ENCODE data around the gene TRMT10B. TPM values are rescaled to one million over a fixed set of nuclear protein-coding genes. Genes with fewer than 3 reads are reported as not detected.
A peak's percentile ranks its signal among the peaks of the same experiment; 100 is the strongest.
"Not testable (repeated sequence)": the region's sequence is repeated elsewhere in the genome, so short reads cannot be mapped to it uniquely, and the experiment has no call there.

The TRMT10B gene
- total RNA-seq, 1 donor from 2014 or later: 18.0 TPM

DNA sequence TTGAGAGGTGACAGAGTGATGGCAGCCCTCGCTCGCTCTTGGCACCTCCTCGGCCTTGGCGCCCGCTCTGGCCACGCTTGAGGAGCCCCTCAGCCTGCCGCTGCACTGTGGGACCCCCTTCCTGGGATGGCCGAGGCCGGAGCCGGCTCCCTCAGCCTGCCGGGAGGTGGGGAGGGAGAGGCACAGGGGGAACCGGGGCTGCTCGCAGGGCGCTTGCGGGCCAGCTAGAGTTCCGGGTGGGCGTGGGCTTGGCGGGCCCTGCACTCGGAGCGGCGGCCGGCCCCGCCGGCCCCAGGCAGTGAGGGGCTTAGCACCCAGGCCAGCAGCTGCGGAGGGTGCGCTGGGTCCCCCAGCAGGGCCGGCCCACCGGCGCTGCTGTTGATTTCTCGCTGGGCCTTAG is 1.9 kb upstream of the TRMT10B start:
- not testable (repeated sequence) for DNase-seq (ENCODE audit: low spot score)

DNA sequence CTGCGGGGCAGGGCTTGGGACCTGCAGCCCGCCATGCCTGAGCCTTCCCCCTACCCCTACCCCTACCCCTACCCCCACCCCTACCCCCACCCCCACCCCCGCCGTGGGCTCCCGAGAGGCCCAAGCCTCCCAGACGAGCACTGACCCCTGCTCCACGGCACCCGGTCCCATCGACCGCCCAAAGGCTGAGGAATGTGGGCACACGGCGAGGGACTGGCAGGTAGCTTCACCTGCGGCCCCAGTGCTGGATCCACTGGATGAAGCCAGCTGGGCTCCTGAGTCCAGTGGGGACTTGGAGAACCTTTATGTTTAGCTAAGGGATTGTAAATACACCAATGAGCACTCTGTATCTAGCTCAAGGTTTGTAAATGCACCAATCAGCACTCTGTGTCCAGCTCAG is 1.5 kb upstream of the TRMT10B start:
- not testable (repeated sequence) for DNase-seq (ENCODE audit: low spot score)

- DNase-seq (ENCODE audit: low spot score): no peak
Observed at GRCh38 chr9:37752642-37753488, 740 bp upstream of the TRMT10B start.

DNA sequence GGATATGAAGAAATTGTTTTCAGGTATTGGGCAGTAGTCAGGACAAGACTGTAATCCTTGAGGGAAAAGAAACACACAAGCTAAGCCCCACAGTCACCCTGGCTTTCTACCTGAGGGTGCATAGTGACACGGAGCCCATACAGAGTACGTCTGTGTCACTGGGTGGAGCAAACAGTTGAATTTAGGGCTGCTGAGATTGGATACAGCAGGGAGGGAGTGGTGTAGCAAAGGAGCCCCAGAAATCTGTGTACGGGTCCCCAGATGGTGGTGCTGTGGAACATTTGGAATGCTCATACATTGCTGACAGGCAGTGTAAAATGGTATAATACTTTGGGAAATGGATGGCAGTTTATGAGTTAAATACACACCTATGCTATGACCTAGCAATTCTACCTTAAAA is 5.1 kb downstream of the TRMT10B start:
- no peak for DNase-seq (ENCODE audit: low spot score)

DNA sequence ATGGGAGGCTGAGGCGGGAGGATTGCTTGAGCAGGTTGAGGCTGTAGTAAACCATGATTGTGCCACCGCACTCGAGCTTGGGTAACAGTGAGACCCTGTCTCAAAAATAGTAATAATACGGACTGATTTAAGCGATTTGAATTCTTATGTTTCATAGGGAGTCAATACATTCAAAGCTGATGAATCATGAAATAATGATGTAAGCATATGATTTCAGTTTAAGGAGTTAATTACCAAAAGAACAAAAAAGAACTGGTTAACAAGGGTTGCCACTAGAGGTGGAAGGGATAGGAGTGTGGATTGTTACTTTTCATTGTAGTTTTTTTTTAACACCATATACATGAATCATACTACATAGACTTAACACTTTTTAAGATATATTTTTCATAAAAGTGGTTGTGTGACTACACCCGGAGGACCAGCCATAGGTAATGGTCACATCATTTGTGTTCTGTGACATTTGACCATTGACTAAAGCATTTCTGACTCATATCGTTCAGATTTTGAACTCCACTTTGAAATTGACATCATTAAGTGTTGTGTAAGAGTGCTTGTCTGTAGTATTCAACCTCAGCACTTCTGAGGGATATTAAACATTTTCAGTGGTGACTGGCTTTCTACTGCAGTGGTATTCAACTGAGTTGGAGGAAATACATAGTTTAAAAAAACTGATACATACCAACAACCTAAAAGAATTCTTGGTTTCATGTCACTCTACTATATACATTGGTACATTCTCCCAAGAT is 7.0 kb downstream of the TRMT10B start:
- no peak for DNase-seq (ENCODE audit: low spot score)

- DNase-seq (ENCODE audit: low spot score): no peak
Observed at GRCh38 chr9:37761511-37761910, 7.9 kb downstream of the TRMT10B start.

GRCh38 chr9:37765263-37765662 is 11.7 kb downstream of the TRMT10B start:
- not testable (repeated sequence) for DNase-seq (ENCODE audit: low spot score)

GRCh38 chr9:37769306-37769705 is 15.7 kb downstream of the TRMT10B start:
- no peak for DNase-seq (ENCODE audit: low spot score)

GRCh38 chr9:37769995-37770394 is 16.4 kb downstream of the TRMT10B start:
- DNase-seq (ENCODE audit: low spot score): no peak

DNA sequence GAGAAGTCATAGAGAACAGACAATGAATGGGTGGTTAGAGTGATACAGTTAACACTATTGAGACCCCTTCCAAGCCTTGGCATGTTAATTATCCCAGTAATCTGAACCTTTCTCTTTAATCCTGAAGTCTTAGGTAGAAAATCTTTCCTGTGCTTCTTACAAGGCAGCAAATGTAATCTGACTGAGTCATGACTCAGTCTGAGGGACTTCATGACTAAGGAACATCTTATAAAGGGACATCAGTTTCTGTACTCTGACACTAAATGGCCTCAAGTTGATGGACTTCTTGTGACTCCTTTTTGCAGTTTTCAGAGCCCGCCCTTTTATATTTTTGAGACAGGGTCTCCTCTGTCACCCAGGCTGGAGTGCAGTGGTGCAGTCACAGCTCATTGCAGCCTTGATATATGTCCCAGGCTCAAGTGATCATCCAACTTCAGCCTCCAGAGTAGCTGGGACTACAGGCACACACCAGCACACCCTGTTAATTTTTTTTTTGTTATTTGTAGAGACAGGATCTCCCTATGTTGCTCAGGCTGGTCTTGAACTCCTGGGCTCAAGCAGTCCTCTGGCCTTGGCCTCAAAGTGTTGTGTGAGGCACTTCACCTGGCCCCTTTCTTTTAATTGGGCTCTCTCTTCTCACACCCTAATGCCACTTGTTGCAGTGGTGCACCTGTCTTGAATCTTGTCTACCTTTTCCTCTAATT is 21.8 kb downstream of the TRMT10B start:
- no peak for DNase-seq (ENCODE audit: low spot score)

- DNase-seq (ENCODE audit: low spot score): no peak
Observed at GRCh38 chr9:37776328-37776727, 22.7 kb downstream of the TRMT10B start.

DNA sequence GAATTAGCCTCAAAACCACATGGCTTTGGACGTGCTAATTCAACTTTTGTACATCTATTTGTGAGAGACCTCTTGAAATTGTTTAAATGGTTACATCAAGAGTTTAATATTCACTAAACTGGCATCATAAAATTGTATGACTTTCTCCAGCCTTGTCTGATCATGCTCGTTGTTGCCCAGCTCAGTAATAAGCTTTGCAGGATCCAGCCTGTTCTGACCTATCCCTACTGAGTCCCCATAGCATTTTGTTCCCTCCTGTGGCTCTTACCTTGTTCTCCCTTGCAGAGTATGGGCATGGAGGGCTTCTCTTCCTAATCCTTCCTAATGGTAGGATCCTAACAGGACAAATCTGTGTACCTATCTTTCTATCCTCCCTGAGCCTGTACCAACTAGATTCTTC is 24.9 kb downstream of the TRMT10B start:
- DNase-seq (ENCODE audit: low spot score): no peak

GRCh38 chr9:37784291-37784615 is 30.6 kb downstream of the TRMT10B start:
- no peak for DNase-seq (ENCODE audit: low spot score)

GRCh38 chr9:37784616-37785483 is 31.2 kb downstream of the TRMT10B start, which contains the start of gene EXOSC3:
EXOSC3 (minus strand) TSS chr9:37785064; CDS start chr9:37785044, 20 bp downstream.
- DNase-seq (ENCODE audit: low spot score): peak; percentile 90

GRCh38 chr9:37787059-37787458 is 33.5 kb downstream of the TRMT10B start:
- DNase-seq (ENCODE audit: low spot score): no peak

- no peak for DNase-seq (ENCODE audit: low spot score)
Observed at GRCh38 chr9:37788332-37788731, 34.7 kb downstream of the TRMT10B start.

GRCh38 chr9:37790096-37790495 is 36.5 kb downstream of the TRMT10B start:
- no peak for DNase-seq (ENCODE audit: low spot score)

- DNase-seq (ENCODE audit: low spot score): no peak
Observed at GRCh38 chr9:37792122-37792521, 38.5 kb downstream of the TRMT10B start.

DNA sequence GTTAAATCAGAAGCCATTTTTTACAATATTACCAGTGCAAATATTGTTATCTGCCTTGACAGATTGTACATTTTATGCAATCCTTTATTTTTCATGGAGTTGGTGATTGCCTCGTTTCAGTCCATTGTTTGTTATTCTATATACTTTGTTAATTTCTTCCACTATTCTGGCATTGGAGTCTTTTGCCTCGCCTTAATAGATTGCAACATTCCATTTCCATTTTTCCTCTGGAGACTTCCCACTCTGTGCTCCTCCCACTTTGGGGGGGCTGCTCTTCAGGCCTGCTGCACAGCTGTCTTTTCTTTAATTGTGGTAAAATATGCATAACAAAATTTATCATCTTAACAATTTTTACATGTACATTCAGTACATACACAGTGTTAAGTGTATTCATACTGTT is 42.6 kb downstream of the TRMT10B start:
- DNase-seq (ENCODE audit: low spot score): no peak

DNA sequence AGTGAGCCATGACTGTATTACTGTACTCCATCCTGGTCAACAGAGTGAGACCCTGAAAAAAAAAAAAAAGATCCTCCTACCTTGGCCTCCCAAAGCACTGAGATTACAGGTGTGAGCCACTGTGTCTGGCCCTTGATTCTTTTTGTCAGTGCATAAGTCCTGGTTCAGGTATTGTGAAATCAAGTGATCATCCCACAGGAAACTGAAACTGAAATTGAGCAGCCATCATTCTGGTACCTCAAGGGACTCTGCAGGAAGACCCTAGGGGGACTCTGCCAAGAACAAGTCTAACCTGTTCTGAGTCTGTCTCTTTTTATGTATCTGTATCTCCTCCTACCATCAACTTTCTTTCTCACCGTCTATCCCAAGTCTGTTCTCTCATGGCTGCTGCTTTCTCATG is 45.1 kb downstream of the TRMT10B start:
- no peak for DNase-seq (ENCODE audit: low spot score)

- DNase-seq (ENCODE audit: low spot score): peak; percentile 89
Observed at GRCh38 chr9:37800631-37801286, 47.2 kb downstream of the TRMT10B start, which contains the start of gene DCAF10. DCAF10 (plus strand) TSS chr9:37800797; CDS start chr9:37800867, 70 bp downstream.

Measured in ureter (tissue), 1 donor.